Neural cell (in vitro differentiated cells): ENCODE results near the gene STX4.

Source experiments
- EP300 ChIP-seq: fragments of 450-650 bp; conservative IDR thresholded peaks from 2 replicates; pipeline ENCODE4 v1.6.1; 2014; ENCODE audit warnings: antibody characterized with exemption, mild to moderate bottlenecking, moderate library complexity; ENCODE audit not compliant: poor library complexity, severe bottlenecking
- POLR2AphosphoS5 ChIP-seq: IDR thresholded peaks from 2 replicates; pipeline ENCODE4 v1.6.1; 2012
- RAD21 ChIP-seq: fragments of 450-650 bp; conservative IDR thresholded peaks from 2 replicates; pipeline ENCODE4 v1.6.1; 2014; ENCODE audit warnings: antibody characterized with exemption, mild to moderate bottlenecking, moderate library complexity
- TF ChIP-seq, protein P1 (sequence below): fragments of 450-650 bp; IDR thresholded peaks from 2 replicates; pipeline ENCODE4 v1.5.1; 2014; ENCODE audit warnings: antibody characterized with exemption, mild to moderate bottlenecking, moderate library complexity; ENCODE audit not compliant: poor library complexity, severe bottlenecking

DNA sequence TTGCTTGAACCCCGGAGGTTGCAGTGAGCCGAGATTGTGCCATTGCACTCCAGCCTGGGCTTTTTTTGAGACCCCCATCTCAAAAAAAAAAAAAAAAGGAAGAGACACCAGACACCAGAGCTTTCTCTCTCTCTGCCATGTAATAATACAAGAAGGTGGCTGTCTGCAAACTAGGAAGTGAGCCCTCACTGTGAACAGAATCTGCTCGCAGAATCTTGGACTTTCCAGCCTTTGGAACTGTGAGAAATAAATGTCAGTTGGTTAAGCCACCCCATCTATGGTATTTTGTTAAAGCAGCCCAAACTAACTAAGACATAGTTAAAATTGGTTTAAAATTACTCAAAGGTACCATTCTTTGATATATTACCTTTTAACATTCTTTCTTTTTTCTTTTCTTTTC is 12.8 kb upstream of the STX4 start:
- TF ChIP-seq, protein P1, sequence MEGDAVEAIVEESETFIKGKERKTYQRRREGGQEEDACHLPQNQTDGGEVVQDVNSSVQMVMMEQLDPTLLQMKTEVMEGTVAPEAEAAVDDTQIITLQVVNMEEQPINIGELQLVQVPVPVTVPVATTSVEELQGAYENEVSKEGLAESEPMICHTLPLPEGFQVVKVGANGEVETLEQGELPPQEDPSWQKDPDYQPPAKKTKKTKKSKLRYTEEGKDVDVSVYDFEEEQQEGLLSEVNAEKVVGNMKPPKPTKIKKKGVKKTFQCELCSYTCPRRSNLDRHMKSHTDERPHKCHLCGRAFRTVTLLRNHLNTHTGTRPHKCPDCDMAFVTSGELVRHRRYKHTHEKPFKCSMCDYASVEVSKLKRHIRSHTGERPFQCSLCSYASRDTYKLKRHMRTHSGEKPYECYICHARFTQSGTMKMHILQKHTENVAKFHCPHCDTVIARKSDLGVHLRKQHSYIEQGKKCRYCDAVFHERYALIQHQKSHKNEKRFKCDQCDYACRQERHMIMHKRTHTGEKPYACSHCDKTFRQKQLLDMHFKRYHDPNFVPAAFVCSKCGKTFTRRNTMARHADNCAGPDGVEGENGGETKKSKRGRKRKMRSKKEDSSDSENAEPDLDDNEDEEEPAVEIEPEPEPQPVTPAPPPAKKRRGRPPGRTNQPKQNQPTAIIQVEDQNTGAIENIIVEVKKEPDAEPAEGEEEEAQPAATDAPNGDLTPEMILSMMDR, result no peak
- TF ChIP-seq POLR2AphosphoS5, result no peak
- TF ChIP-seq EP300, result no peak
- no peak for TF ChIP-seq RAD21
